ENCODE results near the gene CREG1.

The CREG1 gene

GRCh38 chr1:167592475-167592874, 38.9 kb upstream of the CREG1 start:
- no peak for DNase-seq (ENCODE audit: low read depth in 2 of 2)
- TF ChIP-seq, protein P1, sequence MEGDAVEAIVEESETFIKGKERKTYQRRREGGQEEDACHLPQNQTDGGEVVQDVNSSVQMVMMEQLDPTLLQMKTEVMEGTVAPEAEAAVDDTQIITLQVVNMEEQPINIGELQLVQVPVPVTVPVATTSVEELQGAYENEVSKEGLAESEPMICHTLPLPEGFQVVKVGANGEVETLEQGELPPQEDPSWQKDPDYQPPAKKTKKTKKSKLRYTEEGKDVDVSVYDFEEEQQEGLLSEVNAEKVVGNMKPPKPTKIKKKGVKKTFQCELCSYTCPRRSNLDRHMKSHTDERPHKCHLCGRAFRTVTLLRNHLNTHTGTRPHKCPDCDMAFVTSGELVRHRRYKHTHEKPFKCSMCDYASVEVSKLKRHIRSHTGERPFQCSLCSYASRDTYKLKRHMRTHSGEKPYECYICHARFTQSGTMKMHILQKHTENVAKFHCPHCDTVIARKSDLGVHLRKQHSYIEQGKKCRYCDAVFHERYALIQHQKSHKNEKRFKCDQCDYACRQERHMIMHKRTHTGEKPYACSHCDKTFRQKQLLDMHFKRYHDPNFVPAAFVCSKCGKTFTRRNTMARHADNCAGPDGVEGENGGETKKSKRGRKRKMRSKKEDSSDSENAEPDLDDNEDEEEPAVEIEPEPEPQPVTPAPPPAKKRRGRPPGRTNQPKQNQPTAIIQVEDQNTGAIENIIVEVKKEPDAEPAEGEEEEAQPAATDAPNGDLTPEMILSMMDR (IDR thresholded peaks at IDR 0.05; ENCODE audit: low read depth, low read length): no peak
- H3K4me3 ChIP-seq (replicated peaks in 1 of 2; ENCODE audit: low read depth in 2 of 2, low read length in 2 of 2): no peak overlapping the region

DNA sequence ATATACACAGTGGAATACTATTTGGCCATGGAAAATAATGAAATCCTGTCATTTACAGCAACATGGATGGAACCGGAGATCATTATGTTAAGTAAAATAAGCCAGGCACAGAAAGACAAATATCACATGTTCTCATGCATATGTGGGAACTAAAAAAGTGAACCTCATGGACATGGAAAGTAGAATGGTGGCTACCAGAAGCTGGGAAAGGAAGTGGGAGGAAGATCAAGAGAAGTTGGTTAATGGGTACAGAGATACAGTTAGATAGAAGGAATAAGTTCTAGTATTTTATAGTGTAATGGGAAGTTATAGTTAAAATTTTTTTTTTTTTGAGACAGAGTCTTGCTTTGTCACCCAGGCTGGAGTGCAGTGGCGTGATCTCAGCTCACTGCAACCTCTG, 34.8 kb upstream of the CREG1 start:
- no peak overlapping the region for H3K4me3 ChIP-seq (replicated peaks in 1 of 2; ENCODE audit: low read depth in 2 of 2, low read length in 2 of 2)
- DNase-seq (ENCODE audit: low read depth in 2 of 2): no peak
- TF ChIP-seq, protein P1 (IDR thresholded peaks at IDR 0.05; ENCODE audit: low read depth, low read length): no peak

GRCh38 chr1:167587872-167588271, 34.3 kb upstream of the CREG1 start:
- no peak overlapping the region for H3K4me3 ChIP-seq (replicated peaks in 1 of 2; ENCODE audit: low read depth in 2 of 2, low read length in 2 of 2)
- TF ChIP-seq, protein P1 (IDR thresholded peaks at IDR 0.05; ENCODE audit: low read depth, low read length): no peak
- no peak for DNase-seq (ENCODE audit: low read depth in 2 of 2)

DNA sequence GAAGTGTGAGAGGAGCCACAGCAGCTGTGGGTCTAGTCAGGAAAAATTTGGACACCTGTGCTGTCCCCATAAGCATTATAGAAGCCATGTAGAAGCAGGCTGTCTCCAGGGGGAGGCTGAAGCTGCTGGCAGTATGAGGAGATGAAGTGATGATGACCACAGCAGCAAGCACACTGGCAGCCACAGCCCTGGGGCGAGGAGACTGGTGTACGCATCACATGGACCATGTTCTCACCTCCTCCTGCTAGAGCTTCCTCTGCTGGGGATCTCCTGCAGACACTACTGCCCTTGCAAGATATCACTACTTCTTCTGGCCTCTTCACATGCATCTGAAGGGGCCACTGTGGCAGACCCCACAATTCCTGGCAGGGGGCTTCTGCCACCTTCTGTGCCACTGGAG, 33.8 kb upstream of the CREG1 start:
- H3K4me3 ChIP-seq (replicated peaks in 1 of 2; ENCODE audit: low read depth in 2 of 2, low read length in 2 of 2): no peak overlapping the region
- TF ChIP-seq, protein P1 (IDR thresholded peaks at IDR 0.05; ENCODE audit: low read depth, low read length): no peak
- DNase-seq (ENCODE audit: low read depth in 2 of 2): no peak

DNA sequence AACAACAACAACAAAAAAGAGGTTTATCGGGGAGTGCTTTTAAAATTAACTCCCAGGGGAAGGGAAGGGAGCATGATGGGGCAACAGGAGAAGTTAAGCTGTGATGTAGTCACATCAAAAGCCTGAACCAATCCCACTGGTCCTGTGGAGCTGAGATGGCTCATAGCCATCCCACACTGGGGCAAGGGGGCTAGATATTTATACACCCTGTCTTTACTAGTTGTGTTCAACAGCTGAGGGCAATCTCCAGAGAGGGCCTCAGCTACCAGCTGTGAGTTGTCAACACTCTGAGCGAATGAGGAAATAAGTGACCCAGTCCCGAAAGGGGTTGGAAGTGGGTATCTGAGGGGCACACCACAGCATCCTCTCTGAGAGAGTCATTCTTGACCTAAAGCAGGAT, 31.0 kb upstream of the CREG1 start:
- no peak overlapping the region for H3K4me3 ChIP-seq (replicated peaks in 1 of 2; ENCODE audit: low read depth in 2 of 2, low read length in 2 of 2)
- DNase-seq (ENCODE audit: low read depth in 2 of 2): peak in 1 of 2 donors; percentile 17
- TF ChIP-seq, protein P1 (IDR thresholded peaks at IDR 0.05; ENCODE audit: low read depth, low read length): no peak

- no peak for DNase-seq (ENCODE audit: low read depth in 2 of 2)
- TF ChIP-seq, protein P1 (IDR thresholded peaks at IDR 0.05; ENCODE audit: low read depth, low read length): no peak
- no peak overlapping the region for H3K4me3 ChIP-seq (replicated peaks in 1 of 2; ENCODE audit: low read depth in 2 of 2, low read length in 2 of 2)
Observed at GRCh38 chr1:167582722-167583121, 29.2 kb upstream of the CREG1 start.

- TF ChIP-seq, protein P1 (IDR thresholded peaks at IDR 0.05; ENCODE audit: low read depth, low read length): no peak
- DNase-seq (ENCODE audit: low read depth in 2 of 2): no peak
- H3K4me3 ChIP-seq (replicated peaks in 1 of 2; ENCODE audit: low read depth in 2 of 2, low read length in 2 of 2): no peak overlapping the region
Observed at GRCh38 chr1:167582064-167582463, 28.5 kb upstream of the CREG1 start.
